ENCODE results near the gene BARHL2.

GRCh38 chr1:90707363-90707710 is 9.8 kb downstream of the BARHL2 start:
- TF ChIP-seq CTCF (IDR thresholded peaks at IDR 0.05): no peak
- no peak for TF ChIP-seq BHLHE40 (IDR thresholded peaks at IDR 0.05; ENCODE audit: low read depth, low read length)
- TF ChIP-seq CHD4 (IDR thresholded peaks at IDR 0.05; ENCODE audit: borderline replicate concordance): no peak
- TF ChIP-seq HOXA7 (CRISPR knock-in tag; IDR thresholded peaks at IDR 0.05): no peak
- TF ChIP-seq RAD21 (conservative IDR thresholded peaks at IDR 0.05 in 1 of 2, IDR thresholded peaks at IDR 0.05 in 1 of 2): no peak

All from A549 (cell line).